GM13977 (cell line): ENCODE measurements around the gene PPAT.

Experiments used
- DNase-seq: peaks from one replicate; pipeline ENCODE4 v3.0.0; 2012; ENCODE audit warnings: low spot score
- CTCF ChIP-seq: IDR thresholded peaks from 2 replicates; pipeline ENCODE4 v1.5.1; 2012; ENCODE audit warnings: mild to moderate bottlenecking, control low read depth; ENCODE audit not compliant: insufficient read depth; ENCODE audit errors: extremely low read depth, missing control alignments
- in situ Hi-C: fragments of 300-500 bp; cut with MboI; formaldehyde crosslinking; loops from one replicate; pipeline ENCODE4 v1.12.0; 2022; ENCODE audit warnings: low sequenced_read_pairs, low pct_unique_long_range_greater_than_20kb, mixed read lengths, inconsistent platforms; ENCODE audit not compliant: unreplicated experiment

Gene PPAT

GRCh38 chr4:56409511-56410090 is 25.8 kb downstream of the PPAT start:
- TF ChIP-seq CTCF = no peak
- no peak for DNase-seq
- in situ Hi-C loops = no loop called here

GRCh38 chr4:56408978-56409377 is 26.4 kb downstream of the PPAT start:
- in situ Hi-C loops = no loop called here
- DNase-seq = no peak

GRCh38 chr4:56406151-56406550 is 29.3 kb downstream of the PPAT start:
- no peak for DNase-seq
- in situ Hi-C loops = no loop called here
- no peak for TF ChIP-seq CTCF

More at GRCh38 chr4:56408978-56409377, 26.4 kb downstream of the PPAT start:
- TF ChIP-seq CTCF = no peak

DNA sequence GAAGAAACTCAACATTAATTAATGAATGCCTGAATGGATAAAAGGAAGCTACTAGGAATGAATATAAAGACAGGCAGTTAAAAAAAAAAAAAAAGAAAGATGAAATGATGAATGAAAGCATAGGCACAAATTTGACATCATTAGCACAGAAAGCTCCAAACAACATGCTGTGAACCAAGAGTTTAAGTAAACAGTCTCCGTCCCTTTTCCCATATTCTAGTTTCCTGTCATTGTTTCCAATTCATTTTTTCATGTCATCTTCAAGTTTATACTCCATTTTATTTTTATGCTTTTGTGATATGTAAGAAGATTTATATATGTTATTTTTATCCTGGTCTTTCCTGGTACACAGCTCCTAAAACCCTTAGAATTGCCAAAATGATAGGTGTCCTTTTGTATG is 30.4 kb downstream of the PPAT start:
- in situ Hi-C loops = no loop called here
- TF ChIP-seq CTCF = no peak
- DNase-seq = no peak

GRCh38 chr4:56400560-56400959 is 34.9 kb downstream of the PPAT start:
- in situ Hi-C loops = no loop called here
- no peak for TF ChIP-seq CTCF
- no peak for DNase-seq

DNA sequence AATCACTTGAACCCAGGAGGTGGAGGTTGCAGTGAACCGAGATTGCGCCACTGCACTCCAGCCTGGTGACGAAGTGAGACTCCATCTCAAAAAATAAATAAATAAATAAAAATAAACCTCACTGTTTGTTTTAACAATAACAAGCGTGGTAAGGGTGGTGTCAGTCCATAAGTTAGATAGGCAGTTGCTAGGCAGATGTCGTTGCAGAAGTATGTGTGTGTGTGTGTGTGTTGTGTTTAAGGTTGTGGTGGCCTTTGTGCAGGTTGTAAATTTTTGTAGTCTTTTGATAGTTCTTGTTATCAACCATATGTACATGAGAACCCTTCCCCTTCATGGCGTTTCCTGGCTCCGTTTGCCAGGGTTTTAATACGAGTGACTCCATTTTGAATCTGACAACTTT is 44.1 kb downstream of the PPAT start:
- in situ Hi-C loops = no loop called here
- TF ChIP-seq CTCF = no peak
- DNase-seq = no peak

DNA sequence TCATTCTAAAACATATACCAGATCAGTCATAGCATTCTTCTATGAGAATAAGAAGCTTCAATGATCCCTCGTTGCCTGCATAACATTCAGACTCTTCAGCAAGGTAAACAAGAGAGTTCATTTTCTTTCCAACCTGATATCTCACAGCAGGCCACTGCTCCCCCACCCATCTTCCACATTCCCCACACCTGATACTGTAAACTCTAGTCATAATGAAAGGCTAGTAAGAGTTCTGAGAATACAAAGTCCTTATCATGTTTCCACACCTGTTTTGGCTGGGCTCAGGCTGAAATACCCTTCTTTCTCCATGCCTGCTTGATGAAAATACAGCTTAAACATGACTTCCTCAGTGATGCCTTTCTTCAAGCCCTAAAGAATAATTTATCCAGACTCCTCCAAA is 45.9 kb downstream of the PPAT start:
- in situ Hi-C loops = no loop called here
- DNase-seq = no peak
- TF ChIP-seq CTCF = no peak
